GM21786 (cell line): Measurements from ENCODE around the gene TIMP3.

Experiments
- ATAC-seq: cut with Tn5 transposase; IDR thresholded peaks from one replicate; pipeline ENCODE4 v1.9.1; 2021; ENCODE audit not compliant: unreplicated experiment

The TIMP3 gene

GRCh38 chr22:32827049-32827602, 25.6 kb downstream of the TIMP3 start:
- ATAC-seq, result no peak

DNA sequence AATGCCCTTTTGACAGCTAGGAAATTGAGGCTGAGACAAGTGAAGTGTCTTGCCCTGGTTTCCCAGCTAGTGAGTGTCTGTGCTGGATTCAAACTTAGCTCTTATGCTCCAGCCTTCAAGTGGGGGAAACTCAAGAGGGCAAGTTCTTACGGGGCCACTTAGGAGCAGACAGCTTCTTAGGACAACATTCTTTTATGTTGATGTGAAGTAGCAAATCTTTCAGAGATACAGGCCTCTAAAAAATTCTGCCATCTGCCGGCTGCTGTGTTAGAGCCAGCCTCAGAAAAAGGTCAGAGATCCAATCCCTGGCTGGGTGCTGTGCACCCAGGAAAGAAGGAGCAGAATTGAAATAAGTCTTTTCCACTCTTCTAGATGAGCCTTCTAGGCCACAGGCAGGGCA, 26.6 kb downstream of the TIMP3 start:
- no peak for ATAC-seq

- ATAC-seq, result no peak
Observed at GRCh38 chr22:32828561-32828960, 27.1 kb downstream of the TIMP3 start.

DNA sequence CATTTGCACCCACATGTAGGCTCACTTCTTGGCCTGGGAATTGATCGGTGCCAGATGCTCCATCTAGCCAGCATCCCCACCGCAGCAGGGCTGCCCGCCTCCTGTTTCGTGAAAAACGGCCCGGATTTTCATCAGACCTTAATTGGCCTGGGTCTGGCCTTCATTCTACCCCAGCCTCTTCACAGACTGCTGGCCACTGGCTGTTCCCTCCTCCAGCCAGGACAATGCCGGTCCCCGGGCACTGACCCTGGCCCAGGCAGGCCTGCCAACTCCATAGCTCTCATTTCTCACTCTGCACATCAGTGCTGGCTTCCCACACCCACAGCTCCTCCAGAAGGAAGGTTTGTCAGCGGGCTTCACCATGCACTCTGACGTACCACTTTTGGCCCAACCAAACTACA, 27.9 kb downstream of the TIMP3 start:
- ATAC-seq, result no peak

GRCh38 chr22:32830473-32830872, 29.0 kb downstream of the TIMP3 start:
- no peak for ATAC-seq

DNA sequence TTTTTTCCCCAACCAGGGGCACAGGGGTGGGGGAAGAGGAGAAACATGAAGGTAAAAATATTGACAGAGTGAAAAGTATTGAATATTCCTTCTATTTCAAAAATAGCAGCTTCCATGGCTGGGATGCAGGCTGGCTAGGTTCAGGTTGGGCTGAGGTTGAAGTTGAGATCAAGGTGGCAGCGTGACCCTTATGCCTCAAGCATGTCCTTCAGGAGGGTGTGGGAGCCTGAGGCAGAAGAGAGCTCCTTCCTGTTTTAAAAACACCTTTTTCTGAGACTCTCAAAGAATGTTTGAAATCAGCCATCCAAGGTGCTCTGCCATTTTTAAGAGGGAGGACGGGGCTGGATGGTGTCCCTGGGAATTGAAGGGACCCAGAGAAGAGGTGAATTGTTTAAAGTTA, 29.5 kb downstream of the TIMP3 start:
- no peak for ATAC-seq

GRCh38 chr22:32831584-32831983, 30.1 kb downstream of the TIMP3 start:
- ATAC-seq, result no peak

- no peak for ATAC-seq
Observed at GRCh38 chr22:32832174-32832573, 30.7 kb downstream of the TIMP3 start.

DNA sequence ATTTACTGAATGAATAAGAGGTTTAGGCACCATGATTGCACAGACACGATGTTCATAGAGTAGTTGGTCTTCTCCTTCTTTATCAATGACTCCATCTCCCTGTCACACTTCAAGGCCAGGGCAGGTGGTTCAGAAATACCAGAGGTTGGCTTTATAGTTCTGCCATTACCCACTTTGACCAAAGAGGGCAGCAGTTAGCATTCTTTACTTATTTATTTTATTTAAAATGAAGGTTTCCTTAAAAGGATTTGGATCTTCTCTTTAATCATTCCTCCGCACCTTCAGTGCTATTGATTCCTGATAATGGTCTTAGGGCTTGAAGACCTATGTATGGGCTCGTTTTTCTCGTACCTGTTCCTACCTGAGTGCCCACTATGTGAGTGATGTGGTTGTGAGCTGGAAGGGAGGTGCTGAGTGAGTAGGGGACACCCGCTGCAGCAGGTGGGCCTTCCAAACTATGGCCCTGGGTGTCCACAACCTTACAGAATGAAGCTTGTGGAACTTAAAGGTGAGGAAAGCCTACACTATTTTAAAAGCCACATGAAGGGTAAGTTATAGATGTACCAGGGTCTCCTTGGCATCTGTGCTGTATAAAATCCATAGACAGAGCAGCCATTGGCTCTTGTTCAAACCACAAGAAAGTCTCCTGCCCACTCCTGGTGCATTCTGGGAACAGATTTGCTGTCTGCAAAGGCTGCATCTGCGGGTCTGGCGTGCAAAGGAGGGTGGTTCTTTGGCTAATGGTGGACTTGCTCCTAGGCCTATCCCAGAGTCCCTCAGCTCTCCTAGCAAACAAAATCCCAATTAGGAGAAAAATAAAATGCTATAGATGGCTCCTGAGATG, 35.0 kb downstream of the TIMP3 start:
- ATAC-seq, result no peak

GRCh38 chr22:32837142-32837541, 35.6 kb downstream of the TIMP3 start:
- ATAC-seq, result no peak

DNA sequence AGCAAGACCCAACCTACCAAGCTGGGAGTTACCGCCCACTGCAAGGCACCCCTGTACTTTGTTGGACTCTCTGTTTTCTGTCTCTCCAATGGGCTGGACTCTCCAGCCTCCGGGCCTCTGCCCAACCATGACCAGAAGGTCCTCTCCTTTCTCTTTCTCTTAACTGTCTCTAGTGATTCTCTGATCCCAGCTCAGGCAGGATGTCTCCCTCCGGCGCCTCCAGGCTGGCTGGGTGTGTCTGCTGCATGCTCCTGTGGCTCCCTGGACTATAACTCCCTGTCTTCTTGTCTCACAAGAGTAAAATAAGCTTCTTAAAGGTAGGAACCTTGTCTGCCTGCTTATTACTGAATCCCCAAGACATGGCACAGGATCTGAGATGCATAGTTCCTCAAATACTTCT, 36.3 kb downstream of the TIMP3 start:
- ATAC-seq, result no peak

GRCh38 chr22:32839831-32840584, 38.5 kb downstream of the TIMP3 start:
- no peak for ATAC-seq

GRCh38 chr22:32841175-32841574, 39.7 kb downstream of the TIMP3 start:
- no peak for ATAC-seq

GRCh38 chr22:32842486-32842885, 41.0 kb downstream of the TIMP3 start:
- ATAC-seq, result no peak

- ATAC-seq, result no peak
Observed at GRCh38 chr22:32843300-32843699, 41.8 kb downstream of the TIMP3 start.

DNA sequence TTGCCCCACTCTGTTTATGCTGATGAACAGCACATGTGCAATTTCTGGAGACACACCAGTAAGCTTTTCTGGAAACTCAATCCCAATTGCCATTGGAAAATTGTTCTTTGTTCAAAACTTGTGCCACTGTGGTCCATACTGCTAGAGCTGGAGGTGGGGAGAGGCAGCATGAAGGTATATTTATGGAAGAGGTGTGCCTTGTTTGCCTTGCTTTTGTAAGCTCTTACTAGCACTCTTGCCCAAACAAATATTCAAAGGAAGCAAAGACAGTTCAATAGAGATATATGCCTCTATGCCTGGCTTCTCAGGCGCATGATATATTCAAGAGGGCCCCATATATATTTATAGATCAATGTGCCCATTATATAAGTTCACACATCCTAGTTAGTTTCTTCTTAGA, 42.7 kb downstream of the TIMP3 start:
- no peak for ATAC-seq

- no peak for ATAC-seq
Observed at GRCh38 chr22:32846780-32847491, 45.4 kb downstream of the TIMP3 start.

GRCh38 chr22:32848226-32848625, 46.7 kb downstream of the TIMP3 start:
- no peak for ATAC-seq

- ATAC-seq, result no peak
Observed at GRCh38 chr22:32849501-32849900, 48.0 kb downstream of the TIMP3 start.

DNA sequence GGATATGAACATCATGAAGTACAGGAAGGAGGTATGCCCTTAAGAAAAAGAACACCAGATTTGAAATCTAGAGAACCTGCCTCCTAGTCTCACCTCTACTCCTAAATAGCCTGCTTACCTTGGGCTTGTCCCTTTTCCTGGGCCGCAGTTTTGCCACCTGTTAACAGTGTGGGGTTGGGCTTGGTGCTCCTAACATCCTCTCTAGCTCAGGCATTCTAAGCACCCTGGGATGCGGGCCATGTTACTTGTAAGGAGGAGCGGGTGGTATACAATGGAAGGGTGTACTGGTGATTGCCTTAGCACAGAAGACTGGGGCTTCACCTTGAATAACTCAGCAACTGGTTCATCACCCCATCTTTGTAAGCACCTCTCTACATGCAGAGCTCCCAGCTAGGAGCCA, 48.7 kb downstream of the TIMP3 start:
- no peak for ATAC-seq
